Activated gamma-delta T cell treated with anti-CD3 and anti-CD28 coated beads, Interleukin-2, amount 50 U/mL, for 16 hours (primary cell): ENCODE data around the gene TRIM15.
"Not testable (repeated sequence)": the region's sequence is repeated elsewhere in the genome, so short reads cannot be mapped to it uniquely, and the experiment has no call there.

Source experiments
- DNase-seq: peaks from one replicate; pipeline ENCODE4 v3.0.0-alpha.2; 2020; ENCODE audit warnings: low read depth

TRIM15 gene

GRCh38 chr6:30200551-30201281 is 37.4 kb downstream of the TRIM15 start:
- DNase-seq = no peak

GRCh38 chr6:30202366-30202765 is 39.0 kb downstream of the TRIM15 start:
- DNase-seq = no peak

GRCh38 chr6:30204116-30204515 is 40.8 kb downstream of the TRIM15 start:
- no peak for DNase-seq

GRCh38 chr6:30206152-30206551 is 42.8 kb downstream of the TRIM15 start:
- no peak for DNase-seq

- no peak for DNase-seq
Observed at GRCh38 chr6:30206799-30207618, 43.7 kb downstream of the TRIM15 start.

- no peak for DNase-seq
Observed at GRCh38 chr6:30207619-30208295, 44.4 kb downstream of the TRIM15 start.

GRCh38 chr6:30211306-30211705 is 48.0 kb downstream of the TRIM15 start:
- no peak for DNase-seq

- DNase-seq = no peak
Observed at GRCh38 chr6:30211899-30212298, 48.6 kb downstream of the TRIM15 start.

- peak; percentile 95 for DNase-seq
Observed at GRCh38 chr6:30212865-30213666, 49.7 kb downstream of the TRIM15 start, which contains the start of gene TRIM26. Gene TRIM26 (minus strand): TSS chr6:30213406. CDS start chr6:30199103, 14,303 bp downstream.

- no peak for DNase-seq
Observed at GRCh38 chr6:30213667-30213956, 50.3 kb downstream of the TRIM15 start.

GRCh38 chr6:30213957-30214656 is 50.8 kb downstream of the TRIM15 start:
- DNase-seq = peak; percentile 47

- no peak for DNase-seq
Observed at GRCh38 chr6:30214657-30214982, 51.3 kb downstream of the TRIM15 start.

GRCh38 chr6:30216096-30216495 is 52.8 kb downstream of the TRIM15 start:
- DNase-seq = no peak

GRCh38 chr6:30219244-30219643 is 55.9 kb downstream of the TRIM15 start:
- DNase-seq = peak; percentile 41

- DNase-seq = not testable (repeated sequence)
Observed at GRCh38 chr6:30221395-30221794, 58.0 kb downstream of the TRIM15 start.

- DNase-seq = not testable (repeated sequence)
Observed at GRCh38 chr6:30221956-30222355, 58.6 kb downstream of the TRIM15 start.
